A673 (cell line): ENCODE data around the gene CCDC186. TPM values are rescaled to one million over a fixed set of nuclear protein-coding genes. Genes with fewer than 3 reads are reported as not detected.

Experiments used
- BruUV-seq: library from RNA; stranded (reverse); fragments of 400-500 nt; replicated peaks from 2 replicates; lab custom pipeline; 2021; lab: Mats Ljungman, UMichigan
- CTCF ChIA-PET: fragments of 300-600 bp; sonication (Branson Sonifier 250); formaldehyde crosslinking; loops from one replicate; lab custom pipeline; 2022; ENCODE audit warnings: antibody characterized with exemption; lab: Charles Lee
- POLR2A ChIA-PET: fragments of 300-600 bp; sonication (Branson Sonifier 250); formaldehyde crosslinking; loops from one replicate; lab custom pipeline; 2022; ENCODE audit warnings: antibody characterized with exemption; ENCODE audit not compliant: low non-redundant PET; lab: Charles Lee
- DNase-seq: peaks from one replicate; pipeline ENCODE4 v3.0.0-alpha.2; 2015; ENCODE audit warnings: low spot score
- H3K27ac ChIP-seq: fragments of 200-600 bp; sonication (generic); 2 replicates; pipeline ENCODE4 v1.5.1; 2016; ENCODE audit warnings: mixed run types, low read depth, mild to moderate bottlenecking, mixed read lengths, antibody characterized with exemption, low read length; ENCODE audit not compliant: poor library complexity, severe bottlenecking
- H3K27me3 ChIP-seq: fragments of 200-600 bp; sonication (generic); replicated peaks from 2 replicates; pipeline ENCODE4 v1.6.1; 2017; ENCODE audit warnings: mixed run types, low read depth, mild to moderate bottlenecking, mixed read lengths, antibody characterized with exemption, low read length; ENCODE audit not compliant: insufficient read depth, poor library complexity
- H3K36me3 ChIP-seq: fragments of 200-600 bp; sonication (generic); 2 replicates; pipeline ENCODE4 v1.6.1; 2016; ENCODE audit warnings: mixed run types, mild to moderate bottlenecking, mixed read lengths, antibody characterized with exemption, low read length; ENCODE audit not compliant: insufficient read depth, poor library complexity, severe bottlenecking
- H3K4me1 ChIP-seq: fragments of 200-600 bp; sonication (generic); 2 replicates; pipeline ENCODE4 v1.6.1; 2017; ENCODE audit warnings: mixed run types, mild to moderate bottlenecking, mixed read lengths, antibody characterized with exemption, low read length; ENCODE audit not compliant: insufficient read depth, poor library complexity, severe bottlenecking
- H3K4me3 ChIP-seq: fragments of 200-600 bp; sonication (generic); 2 replicates; pipeline ENCODE4 v1.5.1; 2016; ENCODE audit warnings: low read depth, mixed run types, mild to moderate bottlenecking, mixed read lengths, low read length; ENCODE audit not compliant: poor library complexity, severe bottlenecking
- H3K9me3 ChIP-seq: fragments of 200-600 bp; sonication (generic); 2 replicates; pipeline ENCODE4 v1.6.1; 2016; ENCODE audit warnings: mixed run types, low read depth, mild to moderate bottlenecking, mixed read lengths, antibody characterized with exemption, low read length; ENCODE audit not compliant: poor library complexity, severe bottlenecking
- CTCF ChIP-seq: fragments of 300-800, 200-600 bp; sonication (generic); conservative IDR thresholded peaks from 2 replicates; pipeline ENCODE4 v1.5.1; 2017; ENCODE audit warnings: low read depth, mild to moderate bottlenecking, antibody characterized with exemption, low read length, moderate library complexity, mixed read lengths
- EZH2 ChIP-seq: fragments of 200-600 bp; sonication (generic); IDR thresholded peaks from 2 replicates; pipeline ENCODE4 v1.6.1; 2017; ENCODE audit warnings: borderline replicate concordance, low read depth, mild to moderate bottlenecking, mixed read lengths, antibody characterized with exemption, low read length; ENCODE audit not compliant: poor library complexity, severe bottlenecking
- intact Hi-C: fragments of 100-400 bp; cut with micrococcal nuclease; formaldehyde crosslinking; loops from one replicate; pipeline ENCODE4 v1.10.0; 2022; ENCODE audit not compliant: unreplicated experiment
- total RNA-seq: library from RNA; stranded (reverse); gene quantifications from 2 replicates; pipeline ENCODE4 v1.2.3, GENCODE V29; 2021

CCDC186 gene
- total RNA-seq, 1 experiment from 2014 or later: 10.9 TPM

- POLR2A ChIA-PET: no interaction called here
- H3K27me3 ChIP-seq: no peaks in the 10 kb centered on the region
- no peak overlapping the region for H3K4me3 ChIP-seq
- peaks cover 3% of the 10 kb centered on the region for H3K36me3 ChIP-seq
- H3K27ac ChIP-seq: no peak overlapping the region
- intact Hi-C loops: no loop called here
- CTCF ChIA-PET: no interaction called here
- no peak for TF ChIP-seq EZH2
- TF ChIP-seq CTCF: no peak
- H3K9me3 ChIP-seq: peaks cover 11% of the 10 kb centered on the region
- H3K4me1 ChIP-seq: peaks cover 7% of the 10 kb centered on the region
- BruUV-seq: no TSS peak
- no peak for DNase-seq
These were observed 5.5 kb downstream of the CCDC186 start for GRCh38 chr10:114168450-114169009.

DNA sequence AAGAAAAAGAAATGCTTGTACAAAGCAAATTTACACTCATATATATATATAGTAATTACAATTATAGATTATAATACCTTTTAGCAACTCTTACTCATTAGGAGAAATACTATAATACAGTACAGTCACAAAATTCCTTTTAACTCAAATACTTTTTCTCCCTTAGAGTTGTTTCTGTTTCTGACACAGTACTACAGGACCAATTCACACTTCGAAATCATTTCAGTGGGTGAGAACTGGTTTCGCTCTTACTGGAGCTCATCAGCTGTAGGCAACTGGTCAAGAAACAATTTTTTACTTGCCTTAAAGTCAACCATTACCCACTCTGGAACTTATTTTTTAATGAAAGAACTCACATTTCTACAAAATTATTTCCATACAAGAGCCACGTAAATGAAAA, 6.0 kb downstream of the CCDC186 start:
- no peak overlapping the region for H3K4me3 ChIP-seq
- no peaks in the 10 kb centered on the region for H3K27me3 ChIP-seq
- BruUV-seq: no TSS peak
- no peak overlapping the region for H3K27ac ChIP-seq
- TF ChIP-seq CTCF (no peak), EZH2 (no peak)
- H3K9me3 ChIP-seq: peaks cover 11% of the 10 kb centered on the region
- intact Hi-C loops: no loop called here
- CTCF ChIA-PET: no interaction called here
- POLR2A ChIA-PET: no interaction called here
- no peak for DNase-seq
- peaks cover 3% of the 10 kb centered on the region for H3K36me3 ChIP-seq
- peaks cover 7% of the 10 kb centered on the region for H3K4me1 ChIP-seq

- ChIA-PET POLR2A (no interaction called here), CTCF (no interaction called here)
- no peaks in the 10 kb centered on the region for H3K27me3 ChIP-seq
- intact Hi-C loops: no loop called here
- TF ChIP-seq CTCF (no peak), EZH2 (no peak)
- BruUV-seq: no TSS peak
- no peak for DNase-seq
- peaks cover 3% of the 10 kb centered on the region for H3K36me3 ChIP-seq
- no peak overlapping the region for H3K27ac ChIP-seq
- peaks cover 11% of the 10 kb centered on the region for H3K9me3 ChIP-seq
- H3K4me3 ChIP-seq: no peak overlapping the region
- no peaks in the 10 kb centered on the region for H3K4me1 ChIP-seq
These were observed 7.5 kb downstream of the CCDC186 start for GRCh38 chr10:114166494-114166893.
